Lower lobe of right lung (tissue), 2 donors: ENCODE results near the gene GLMP. TPM values are rescaled to one million over a fixed set of nuclear protein-coding genes. Genes with fewer than 3 reads are reported as not detected.

Experiments used
- ATAC-seq, 2 donors: fragments of 200-7000 bp; cut with Tn5 transposase; one replicate each; pipeline ENCODE4 v1.9.1; 2020 to 2022; ENCODE audit warnings: mild to moderate bottlenecking in 2 of 2, moderate library complexity in 2 of 2
- DNase-seq: peaks from one replicate; pipeline ENCODE4 v3.0.0-alpha.2; 2020
- H3K27ac ChIP-seq: fragments of 200-600 bp; one replicate; pipeline ENCODE4 v1.8.0; 2022
- H3K27me3 ChIP-seq: fragments of 200-600 bp; one replicate; pipeline ENCODE4 v1.8.0; 2022; ENCODE audit warnings: low read depth
- H3K36me3 ChIP-seq: fragments of 200-600 bp; one replicate; pipeline ENCODE4 v1.8.0; 2022; ENCODE audit warnings: mild to moderate bottlenecking
- H3K4me1 ChIP-seq: fragments of 200-600 bp; one replicate; pipeline ENCODE4 v1.8.0; 2022
- H3K4me3 ChIP-seq: fragments of 200-600 bp; one replicate; pipeline ENCODE4 v1.8.0; 2022; ENCODE audit warnings: mild to moderate bottlenecking
- H3K9me3 ChIP-seq: fragments of 200-600 bp; one replicate; pipeline ENCODE4 v1.8.0; 2022
- intact Hi-C: fragments of 100-400 bp; cut with DNase I; formaldehyde crosslinking; loops from one replicate; pipeline ENCODE4 v1.11.0; 2022
- total RNA-seq: library from RNA; stranded (reverse); fragmentation: NEBNext Ultra II Directional; extraction: Animal tissue kit (Norgen Biotek cat#: 25700); gene quantifications from one replicate; pipeline ENCODE4 v1.2.1, GENCODE V29; 2021
- TF ChIP-seq, protein P1 (sequence below): fragments of 200-600 bp; IDR thresholded peaks from one replicate; pipeline ENCODE4 v1.8.0; 2022; ENCODE audit warnings: antibody characterized with exemption, mild to moderate bottlenecking
- donor health status: DM: no; HTN: yes; CAD: no; lungs with severe emphysema.

Gene GLMP
- total RNA-seq, 1 donor from 2014 or later: 53.7 TPM

GRCh38 chr1:156249593-156249992, 45.9 kb downstream of the GLMP start:
- peaks cover 56% of the 10 kb centered on the region for H3K36me3 ChIP-seq
- DNase-seq: no peak
- H3K9me3 ChIP-seq: no peaks in the 10 kb centered on the region
- intact Hi-C loops: no loop called here
- peaks cover 11% of the 10 kb centered on the region for H3K27me3 ChIP-seq
- no peak for ATAC-seq
- H3K4me3 ChIP-seq: no peak overlapping the region
- H3K4me1 ChIP-seq: peaks cover 27% of the 10 kb centered on the region
- TF ChIP-seq, protein P1, sequence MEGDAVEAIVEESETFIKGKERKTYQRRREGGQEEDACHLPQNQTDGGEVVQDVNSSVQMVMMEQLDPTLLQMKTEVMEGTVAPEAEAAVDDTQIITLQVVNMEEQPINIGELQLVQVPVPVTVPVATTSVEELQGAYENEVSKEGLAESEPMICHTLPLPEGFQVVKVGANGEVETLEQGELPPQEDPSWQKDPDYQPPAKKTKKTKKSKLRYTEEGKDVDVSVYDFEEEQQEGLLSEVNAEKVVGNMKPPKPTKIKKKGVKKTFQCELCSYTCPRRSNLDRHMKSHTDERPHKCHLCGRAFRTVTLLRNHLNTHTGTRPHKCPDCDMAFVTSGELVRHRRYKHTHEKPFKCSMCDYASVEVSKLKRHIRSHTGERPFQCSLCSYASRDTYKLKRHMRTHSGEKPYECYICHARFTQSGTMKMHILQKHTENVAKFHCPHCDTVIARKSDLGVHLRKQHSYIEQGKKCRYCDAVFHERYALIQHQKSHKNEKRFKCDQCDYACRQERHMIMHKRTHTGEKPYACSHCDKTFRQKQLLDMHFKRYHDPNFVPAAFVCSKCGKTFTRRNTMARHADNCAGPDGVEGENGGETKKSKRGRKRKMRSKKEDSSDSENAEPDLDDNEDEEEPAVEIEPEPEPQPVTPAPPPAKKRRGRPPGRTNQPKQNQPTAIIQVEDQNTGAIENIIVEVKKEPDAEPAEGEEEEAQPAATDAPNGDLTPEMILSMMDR: no peak
- no peak overlapping the region for H3K27ac ChIP-seq

DNA sequence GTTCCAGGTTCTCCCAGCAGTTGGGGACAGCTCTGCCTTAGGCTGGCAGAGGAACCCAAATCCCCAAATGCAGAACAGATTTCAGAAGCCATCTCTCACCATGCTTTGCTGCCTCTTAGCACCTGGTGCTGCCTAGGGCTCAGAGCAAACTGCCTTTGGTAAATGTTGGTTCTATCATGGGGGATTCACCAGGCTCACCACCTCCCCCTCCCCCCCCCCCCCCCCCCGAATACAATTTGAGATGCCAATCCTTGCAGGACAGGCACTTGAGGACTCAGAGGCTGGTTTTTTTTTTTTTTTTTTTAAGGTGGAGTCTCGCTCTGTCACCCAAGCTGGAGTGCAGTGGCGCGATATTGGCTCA, 47.2 kb downstream of the GLMP start:
- H3K27ac ChIP-seq: no peak overlapping the region
- intact Hi-C loops: no loop called here
- H3K4me3 ChIP-seq: no peak overlapping the region
- peaks cover 43% of the 10 kb centered on the region for H3K36me3 ChIP-seq
- H3K9me3 ChIP-seq: no peaks in the 10 kb centered on the region
- ATAC-seq (no peak), DNase-seq (no peak)
- TF ChIP-seq, protein P1: no peak
- peaks cover 11% of the 10 kb centered on the region for H3K27me3 ChIP-seq
- peaks cover 27% of the 10 kb centered on the region for H3K4me1 ChIP-seq

- DNase-seq: no peak
- no peak within 1 kb of the TSS for H3K4me3 ChIP-seq
- H3K4me1 ChIP-seq: peaks cover 27% of the 10 kb centered on the region
- H3K27ac ChIP-seq: no peak within 1 kb of the TSS
- H3K36me3 ChIP-seq: peaks cover 37% of the 10 kb centered on the region
- no peaks in the 10 kb centered on the region for H3K9me3 ChIP-seq
- TF ChIP-seq, protein P1: no peak
- ATAC-seq: peak; percentile 6 to 7
- peaks cover 11% of the 10 kb centered on the region for H3K27me3 ChIP-seq
- intact Hi-C loops: no loop called here
Observed at GRCh38 chr1:156247460-156248322, 47.8 kb downstream of the GLMP start, which contains the start of gene PAQR6. TSS of gene PAQR6 (minus strand) at chr1:156248056. CDS start at chr1:156246731, 1,325 bp downstream.

DNA sequence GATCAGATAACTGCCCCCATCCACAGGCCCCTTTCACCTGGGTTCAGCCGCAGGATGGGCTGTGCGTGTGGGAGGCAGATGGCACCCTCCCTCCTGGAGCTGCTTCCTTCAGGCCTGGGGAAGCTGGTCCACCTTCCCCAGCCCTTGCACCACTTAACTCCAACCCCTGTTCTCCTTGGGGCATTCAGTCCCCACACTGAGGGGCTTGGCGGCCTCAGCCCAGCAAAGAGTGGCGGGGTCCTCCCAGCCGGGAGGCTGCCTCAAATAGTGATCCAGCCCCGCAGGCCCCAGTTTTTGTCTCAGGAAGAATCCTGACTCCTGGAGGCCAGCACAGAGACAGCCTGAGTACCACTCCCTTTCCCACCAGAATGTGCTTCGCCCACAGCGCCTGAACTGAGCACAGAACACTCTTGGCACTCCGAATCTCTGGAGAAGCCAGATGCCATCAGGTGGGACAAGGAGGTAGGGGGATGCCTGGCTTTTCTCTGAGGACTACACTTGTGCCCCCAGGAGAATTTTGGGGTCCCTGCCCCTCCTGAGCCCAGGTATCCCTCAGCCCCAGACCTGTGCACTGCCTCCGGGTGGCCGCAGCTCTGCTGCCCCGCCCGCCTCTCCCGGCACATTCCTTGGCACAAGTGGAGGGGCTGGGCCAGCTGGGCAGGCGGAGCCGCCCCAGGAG, 48.6 kb downstream of the GLMP start:
- TF ChIP-seq, protein P1: no peak
- no peak overlapping the region for H3K27ac ChIP-seq
- intact Hi-C loops: no loop called here
- no peak for DNase-seq
- peaks cover 29% of the 10 kb centered on the region for H3K36me3 ChIP-seq
- H3K9me3 ChIP-seq: no peaks in the 10 kb centered on the region
- no peak overlapping the region for H3K4me3 ChIP-seq
- H3K27me3 ChIP-seq: peaks cover 11% of the 10 kb centered on the region
- peak; percentile 56 to 60 for ATAC-seq
- H3K4me1 ChIP-seq: peaks cover 27% of the 10 kb centered on the region

DNA sequence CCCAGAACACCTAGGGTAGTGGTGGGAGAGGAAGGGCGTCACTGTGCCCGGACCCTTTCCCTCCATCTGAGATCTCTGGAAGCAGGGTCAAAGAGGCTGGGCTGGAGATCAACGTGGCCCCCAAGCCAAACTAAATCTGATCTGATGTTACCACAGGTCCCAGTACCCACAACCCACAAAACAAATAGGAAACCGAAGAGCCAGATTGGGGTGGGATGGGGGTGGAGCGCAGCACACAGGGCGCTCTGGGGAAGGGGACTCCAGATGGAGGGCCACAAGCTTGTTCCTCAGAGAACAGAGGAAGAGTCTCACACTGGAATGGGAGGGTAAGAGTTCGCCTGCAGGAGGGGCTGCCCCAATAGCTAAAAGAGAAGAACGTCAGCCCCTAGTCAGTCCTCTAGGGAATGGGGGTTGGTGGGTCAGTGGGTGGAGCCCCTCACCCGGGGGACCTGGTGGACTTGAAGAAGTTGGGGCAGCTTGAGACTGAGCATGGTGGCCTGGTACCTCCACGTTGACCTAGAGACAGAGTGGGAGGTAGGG, 49.2 kb downstream of the GLMP start:
- intact Hi-C loops: no loop called here
- H3K27ac ChIP-seq: no peak overlapping the region
- TF ChIP-seq, protein P1: no peak
- H3K36me3 ChIP-seq: peaks cover 23% of the 10 kb centered on the region
- ATAC-seq: no peak
- no peak for DNase-seq
- peak overlapping the region; percentile 48 for H3K4me3 ChIP-seq
- H3K9me3 ChIP-seq: no peaks in the 10 kb centered on the region
- H3K27me3 ChIP-seq: peaks cover 11% of the 10 kb centered on the region
- peaks cover 27% of the 10 kb centered on the region for H3K4me1 ChIP-seq
